Activated CD8-positive, alpha-beta memory T cell treated with anti-CD3 and anti-CD28 coated beads for 24 hours (primary cell): Measurements from ENCODE around the gene SOBP.
"Not testable (repeated sequence)": the region's sequence is repeated elsewhere in the genome, so short reads cannot be mapped to it uniquely, and the experiment has no call there.

Source experiments
- DNase-seq: peaks from one replicate; pipeline ENCODE4 v3.0.0-alpha.2; 2020

Gene SOBP

GRCh38 chr6:107524626-107525025, 34.7 kb downstream of the SOBP start:
- no peak for DNase-seq

- DNase-seq: no peak
Observed at GRCh38 chr6:107531868-107532267, 42.0 kb downstream of the SOBP start.

- no peak for DNase-seq
Observed at GRCh38 chr6:107532706-107533105, 42.8 kb downstream of the SOBP start.

- DNase-seq: no peak
Observed at GRCh38 chr6:107533415-107534059, 43.6 kb downstream of the SOBP start.

GRCh38 chr6:107534571-107535141, 44.7 kb downstream of the SOBP start:
- no peak for DNase-seq

GRCh38 chr6:107535626-107536025, 45.7 kb downstream of the SOBP start:
- no peak for DNase-seq

- no peak for DNase-seq
Observed at GRCh38 chr6:107536180-107536961, 46.5 kb downstream of the SOBP start.

GRCh38 chr6:107537559-107537958, 47.6 kb downstream of the SOBP start:
- no peak for DNase-seq

- DNase-seq: no peak
Observed at GRCh38 chr6:107538856-107539387, 49.0 kb downstream of the SOBP start.

GRCh38 chr6:107539409-107539808, 49.5 kb downstream of the SOBP start:
- no peak for DNase-seq

- DNase-seq: no peak
Observed at GRCh38 chr6:107539849-107540464, 50.0 kb downstream of the SOBP start.

- DNase-seq: no peak
Observed at GRCh38 chr6:107540465-107540857, 50.5 kb downstream of the SOBP start.

GRCh38 chr6:107542192-107542668, 52.3 kb downstream of the SOBP start:
- DNase-seq: no peak

- no peak for DNase-seq
Observed at GRCh38 chr6:107543088-107543487, 53.2 kb downstream of the SOBP start.

- no peak for DNase-seq
Observed at GRCh38 chr6:107543567-107543966, 53.6 kb downstream of the SOBP start.

GRCh38 chr6:107545763-107546162, 55.8 kb downstream of the SOBP start:
- no peak for DNase-seq

GRCh38 chr6:107546691-107547450, 57.0 kb downstream of the SOBP start:
- DNase-seq: no peak

GRCh38 chr6:107547451-107547840, 57.5 kb downstream of the SOBP start:
- no peak for DNase-seq

GRCh38 chr6:107550241-107550840, 60.4 kb downstream of the SOBP start:
- no peak for DNase-seq

- no peak for DNase-seq
Observed at GRCh38 chr6:107550906-107551305, 61.0 kb downstream of the SOBP start.

GRCh38 chr6:107553121-107553520, 63.2 kb downstream of the SOBP start:
- DNase-seq: not testable (repeated sequence)

GRCh38 chr6:107554326-107554725, 64.4 kb downstream of the SOBP start:
- DNase-seq: no peak
